Suprapubic skin (tissue), 3 donors: ENCODE results near the gene PANX3.

Experiments used
- POLR2A ChIP-seq, 2 donors: fragments of 450-650 bp; IDR thresholded peaks; one replicate each; pipeline ENCODE4 v1.6.1; 2017; ENCODE audit warnings: antibody characterized with exemption in 2 of 2, mild to moderate bottlenecking in 2 of 2, moderate library complexity in 2 of 2
- TF ChIP-seq, protein P1 (sequence below), 2 donors: fragments of 200-600 bp in 1 of 2; fragments of 450-650 bp in 1 of 2; sonication (generic) in 1 of 2; IDR thresholded peaks; one replicate each; pipeline ENCODE4 v1.5.1; 2016 to 2019; ENCODE audit warnings: antibody characterized with exemption in 2 of 2, mild to moderate bottlenecking in 1 of 2, moderate library complexity in 1 of 2

GRCh38 chr11:124638500-124638899, 27.3 kb downstream of the PANX3 start:
- TF ChIP-seq, protein P1, sequence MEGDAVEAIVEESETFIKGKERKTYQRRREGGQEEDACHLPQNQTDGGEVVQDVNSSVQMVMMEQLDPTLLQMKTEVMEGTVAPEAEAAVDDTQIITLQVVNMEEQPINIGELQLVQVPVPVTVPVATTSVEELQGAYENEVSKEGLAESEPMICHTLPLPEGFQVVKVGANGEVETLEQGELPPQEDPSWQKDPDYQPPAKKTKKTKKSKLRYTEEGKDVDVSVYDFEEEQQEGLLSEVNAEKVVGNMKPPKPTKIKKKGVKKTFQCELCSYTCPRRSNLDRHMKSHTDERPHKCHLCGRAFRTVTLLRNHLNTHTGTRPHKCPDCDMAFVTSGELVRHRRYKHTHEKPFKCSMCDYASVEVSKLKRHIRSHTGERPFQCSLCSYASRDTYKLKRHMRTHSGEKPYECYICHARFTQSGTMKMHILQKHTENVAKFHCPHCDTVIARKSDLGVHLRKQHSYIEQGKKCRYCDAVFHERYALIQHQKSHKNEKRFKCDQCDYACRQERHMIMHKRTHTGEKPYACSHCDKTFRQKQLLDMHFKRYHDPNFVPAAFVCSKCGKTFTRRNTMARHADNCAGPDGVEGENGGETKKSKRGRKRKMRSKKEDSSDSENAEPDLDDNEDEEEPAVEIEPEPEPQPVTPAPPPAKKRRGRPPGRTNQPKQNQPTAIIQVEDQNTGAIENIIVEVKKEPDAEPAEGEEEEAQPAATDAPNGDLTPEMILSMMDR (IDR thresholded peaks at IDR 0.05): no peak
- no peak for TF ChIP-seq POLR2A (IDR thresholded peaks at IDR 0.05)
